Endothelial cell of umbilical vein (primary cell): ENCODE measurements around the gene AUTS2. TPM values are rescaled to one million over a fixed set of nuclear protein-coding genes. Genes with fewer than 3 reads are reported as not detected.

ENCODE experiments used
- BruUV-seq: library from RNA; stranded (reverse); fragments of 400-500 nt; replicated peaks from 2 replicates; lab custom pipeline; 2021; lab: Mats Ljungman, UMichigan
- CTCF ChIA-PET: fragments of 300-600, 350-600 bp; sonication (Branson Sonifier 250); formaldehyde crosslinking; loops from one replicate; lab custom pipeline; 2021; ENCODE audit warnings: antibody characterized with exemption, inconsistent platforms; lab: Charles Lee
- POLR2A ChIA-PET: fragments of 300-600, 350-600 bp; sonication (Branson Sonifier 250); formaldehyde crosslinking; loops from one replicate; lab custom pipeline; 2021; ENCODE audit warnings: antibody characterized with exemption, inconsistent platforms; lab: Charles Lee
- DNase-seq: peaks from one replicate; pipeline ENCODE4 v3.0.0-alpha.2; 2011; ENCODE audit warnings: low read depth, low spot score
- FAIRE-seq: peaks from 2 replicates; lab custom pipeline; 2011; peaks lifted over from hg19 to GRCh38; lab: Jason Lieb, UNC
- H2AFZ ChIP-seq: 2 replicates; pipeline ENCODE4 v1.6.0; 2012; ENCODE audit warnings: low read depth, low read length, control low read depth, inconsistent platforms
- H3K27ac ChIP-seq: 2 replicates; pipeline ENCODE4 v1.5.1; 2011; ENCODE audit warnings: low read depth, mild to moderate bottlenecking, control low read depth, low read length, moderate library complexity; ENCODE audit not compliant: insufficient read depth
- H3K27me3 ChIP-seq, 2 experiments: 2 replicates each; pipeline versions ENCODE4 v1.6.0 to v1.6.1; 2011; ENCODE audit warnings: low read length in 2 of 2, mixed read lengths in 1 of 2; ENCODE audit not compliant: control insufficient read depth in 2 of 2, insufficient read depth in 2 of 2
- H3K36me3 ChIP-seq, 2 experiments: 2 replicates in 1 of 2; 3 replicates in 1 of 2; pipeline ENCODE4 v1.5.1; 2011; ENCODE audit warnings: low read length in 2 of 2, mild to moderate bottlenecking in 1 of 2, moderate library complexity in 1 of 2; ENCODE audit not compliant: control insufficient read depth in 2 of 2, insufficient read depth in 2 of 2; ENCODE audit errors: extremely low read depth in 1 of 2
- H3K4me1 ChIP-seq: 3 replicates; pipeline ENCODE4 v1.5.1; 2011; ENCODE audit warnings: mild to moderate bottlenecking, low read length; ENCODE audit not compliant: control insufficient read depth, insufficient read depth; ENCODE audit errors: extremely low read depth
- H3K4me2 ChIP-seq: 2 replicates; pipeline ENCODE4 v1.6.1; 2011; ENCODE audit warnings: low read length, control low read depth, mixed read lengths; ENCODE audit not compliant: insufficient read depth
- H3K4me3 ChIP-seq, 3 experiments: fragments of 200-600 bp in 1 of 3; sonication (generic), shearing (Covaris generic) in 1 of 3; replicated peaks in 1 of 3; 2 replicates each; pipeline ENCODE4 v1.5.1; 2011 to 2016; ENCODE audit warnings: control low read depth in 3 of 3, low read length in 3 of 3, mild to moderate bottlenecking in 2 of 3, inconsistent platforms in 1 of 3, low read depth in 1 of 3, moderate library complexity in 1 of 3; ENCODE audit not compliant: insufficient read depth in 1 of 3
- H3K79me2 ChIP-seq: 2 replicates; pipeline ENCODE4 v1.6.0; 2012; ENCODE audit warnings: low read length, inconsistent platforms; ENCODE audit not compliant: control insufficient read depth, insufficient read depth
- H3K9ac ChIP-seq: replicated peaks from 2 replicates; pipeline ENCODE3; 2011; ENCODE audit warnings: low read length, control low read depth; ENCODE audit not compliant: insufficient read depth; ENCODE audit errors: extremely low read depth
- H3K9me1 ChIP-seq: replicated peaks from 3 replicates; pipeline ENCODE4 v1.6.0; 2011; ENCODE audit warnings: mild to moderate bottlenecking, low read length; ENCODE audit not compliant: control insufficient read depth, insufficient read depth; ENCODE audit errors: extremely low read depth
- H3K9me3 ChIP-seq: replicated peaks from 2 replicates; pipeline ENCODE4 v1.5.1; 2012; ENCODE audit warnings: low read length, inconsistent platforms; ENCODE audit not compliant: control insufficient read depth, insufficient read depth
- H4K20me1 ChIP-seq: replicated peaks from 2 replicates; pipeline ENCODE3; 2011; ENCODE audit warnings: mild to moderate bottlenecking, low read length; ENCODE audit not compliant: control insufficient read depth, insufficient read depth; ENCODE audit errors: extremely low read depth
- CTCF ChIP-seq, 2 donors: IDR thresholded peaks; 1 replicate in 1 of 2; 2 replicates in 1 of 2; pipeline ENCODE4 v1.5.1; 2011; ENCODE audit warnings: low read length in 2 of 2, mild to moderate bottlenecking in 2 of 2, moderate library complexity in 2 of 2, control low read depth in 1 of 2, inconsistent platforms in 1 of 2, low read depth in 1 of 2; ENCODE audit not compliant: insufficient read depth in 1 of 2; ENCODE audit errors: extremely low read depth in 1 of 2
- EZH2 ChIP-seq: IDR thresholded peaks from 2 replicates; pipeline ENCODE4 v1.6.1; 2012; ENCODE audit warnings: borderline replicate concordance, low read depth, mild to moderate bottlenecking, moderate library complexity, low read length, inconsistent platforms; ENCODE audit not compliant: severe bottlenecking
- FOS ChIP-seq: IDR thresholded peaks from 2 replicates; pipeline ENCODE4 v1.6.1; 2011; ENCODE audit warnings: mild to moderate bottlenecking, low read length, moderate library complexity, borderline replicate concordance; ENCODE audit not compliant: insufficient read depth
- GATA2 ChIP-seq: IDR thresholded peaks from 2 replicates; pipeline ENCODE4 v1.7.0; 2011; ENCODE audit warnings: low read depth, mild to moderate bottlenecking, moderate library complexity, mixed read lengths, low read length; ENCODE audit not compliant: insufficient read length, insufficient read depth
- JUN ChIP-seq: IDR thresholded peaks from 2 replicates; pipeline ENCODE4 v1.6.1; 2011; ENCODE audit warnings: borderline replicate concordance, low read depth; ENCODE audit not compliant: insufficient read length, insufficient read depth
- MAX ChIP-seq: IDR thresholded peaks from 2 replicates; pipeline ENCODE4 v1.6.1; 2011; ENCODE audit not compliant: insufficient read depth, insufficient read length
- MYC ChIP-seq: IDR thresholded peaks from one replicate; pipeline ENCODE4 v1.6.1; 2011; ENCODE audit warnings: mild to moderate bottlenecking, low read depth, low read length
- POLR2A ChIP-seq: IDR thresholded peaks from 2 replicates; pipeline ENCODE4 v1.6.1; 2012; ENCODE audit warnings: low read depth, mild to moderate bottlenecking, control low read depth, low read length
- POLR2AphosphoS5 ChIP-seq: IDR thresholded peaks from 2 replicates; pipeline ENCODE4 v1.6.1; 2012; ENCODE audit warnings: low read depth, mild to moderate bottlenecking, control low read depth, low read length, moderate library complexity; ENCODE audit not compliant: insufficient read depth
- dilution Hi-C: fragments of 300-500 bp; cut with MboI; formaldehyde crosslinking; loops from one replicate; pipeline ENCODE4 v1.15.0; 2019; ENCODE audit warnings: low sequenced_read_pairs; ENCODE audit not compliant: extremely low pct_ligation_motif_present
- intact Hi-C: fragments of 100-400 bp; cut with micrococcal nuclease; formaldehyde crosslinking; loops from one replicate; pipeline ENCODE4 v1.10.0; 2022
- polyA plus RNA-seq, 4 experiments: library from polyadenylated mRNA; depleted of rRNA in 3 of 4; stranded (reverse) in 3 of 4; unstranded in 1 of 4; fragments of >200 nt; gene quantifications; 2 replicates each; pipeline versions ENCODE4 v1.2.1 to v1.2.3, GENCODE V29; 2011 to 2012; ENCODE audit warnings: missing spikeins in 1 of 4
- total RNA-seq: library from RNA; stranded (reverse); gene quantifications from 2 replicates; pipeline ENCODE4 v1.2.3, GENCODE V29; 2021

AUTS2 gene
- total and polyA plus RNA-seq, 2 donors (not counting 3 experiments of a cell fraction or from before 2014, with no cell fraction given) = 0.59 to 8.0 TPM

- Histone ChIP-seq H3K79me2 (no peaks in the 10 kb centered on the region), H3K9me1 (no peaks in the 10 kb centered on the region), H3K4me1 (no peaks in the 10 kb centered on the region), H2AFZ (no peak overlapping the region), H3K4me3 (no peak overlapping the region), H3K36me3 (no peaks in the 10 kb centered on the region), H3K9ac (no peak overlapping the region), H3K27me3 (no peaks in the 10 kb centered on the region), H3K27ac (no peak overlapping the region), H3K4me2 (no peak overlapping the region), H4K20me1 (no peaks in the 10 kb centered on the region), H3K9me3 (no peaks in the 10 kb centered on the region)
- FAIRE-seq (no peak), DNase-seq (no peak)
- no TSS peak for BruUV-seq
- intact Hi-C loops (no loop called here), dilution Hi-C loops (no loop called here)
- TF ChIP-seq MYC (no peak), EZH2 (no peak), CTCF (IDR thresholded peaks at IDR 0.05; ENCODE audit: extremely low read depth in 1 of 2, insufficient read depth in 1 of 2, low read depth in 1 of 2, low read length in 2 of 2) (no peak), POLR2A (no peak), FOS (no peak), GATA2 (no peak), JUN (no peak), POLR2AphosphoS5 (no peak), MAX (no peak)
- CTCF ChIA-PET = no interaction called here
- POLR2A ChIA-PET = no interaction called here
These were observed 993.9 kb downstream of the AUTS2 start for GRCh38 chr7:70592171-70592570.
